ENCODE results near the gene BLVRA.

GRCh38 chr7:43792471-43793150 lies 34.1 kb downstream of the BLVRA start:
- TF ChIP-seq CTCF (IDR thresholded peaks at IDR 0.05) (no peak), POLR2AphosphoS5 (IDR thresholded peaks at IDR 0.05) (no peak)
